HFFc6 (cell line): ENCODE measurements around the gene CCDC7. TPM values are rescaled to one million over a fixed set of nuclear protein-coding genes. Genes with fewer than 3 reads are reported as not detected.
"Not testable (repeated sequence)": the region's sequence is repeated elsewhere in the genome, so short reads cannot be mapped to it uniquely, and the experiment has no call there.

Experiments
- DNase-seq: peaks from one replicate; pipeline ENCODE4 v3.0.0-alpha.2; 2018
- H3K27ac Mint-ChIP-seq: 2 replicates; pipeline ENCODE4 v1.8.0; 2020; ENCODE audit warnings: mild to moderate bottlenecking, mixed read lengths
- H3K27me3 Mint-ChIP-seq: 2 replicates; pipeline ENCODE4 v1.8.0; 2021; ENCODE audit warnings: mild to moderate bottlenecking, moderate library complexity, mixed read lengths; ENCODE audit not compliant: insufficient read depth
- H3K36me3 Mint-ChIP-seq: 2 replicates; pipeline ENCODE4 v1.8.0; 2021; ENCODE audit warnings: low read depth, mixed read lengths
- H3K4me1 Mint-ChIP-seq: 2 replicates; pipeline ENCODE4 v1.8.0; 2020; ENCODE audit warnings: low read depth, mixed read lengths
- H3K4me3 Mint-ChIP-seq: 2 replicates; pipeline ENCODE4 v1.8.0; 2020; ENCODE audit warnings: mild to moderate bottlenecking, moderate library complexity, mixed read lengths
- H3K9me3 Mint-ChIP-seq: 2 replicates; pipeline ENCODE4 v1.8.0; 2020; ENCODE audit warnings: mild to moderate bottlenecking, mixed read lengths
- total RNA-seq, 6 experiments: library from RNA; stranded (reverse); fragmentation: NEBNext Ultra II Directional; extraction: Animal tissue kit (Norgen Biotek cat#: 25700); gene quantifications; 2 replicates in 1 of 6; 3 replicates in 5 of 6; pipeline ENCODE4 v1.2.3, GENCODE V29; 2021
- TF ChIP-seq, protein P1 (sequence below): fragments of 200-600 bp; sonication (generic); IDR thresholded peaks from 2 replicates; pipeline ENCODE4 v1.5.0; 2021; ENCODE audit warnings: antibody characterized with exemption, mild to moderate bottlenecking

The CCDC7 gene
- total RNA-seq, 6 experiments from 2014 or later = 3.1 to 3.9 (median 3.7) TPM

DNA sequence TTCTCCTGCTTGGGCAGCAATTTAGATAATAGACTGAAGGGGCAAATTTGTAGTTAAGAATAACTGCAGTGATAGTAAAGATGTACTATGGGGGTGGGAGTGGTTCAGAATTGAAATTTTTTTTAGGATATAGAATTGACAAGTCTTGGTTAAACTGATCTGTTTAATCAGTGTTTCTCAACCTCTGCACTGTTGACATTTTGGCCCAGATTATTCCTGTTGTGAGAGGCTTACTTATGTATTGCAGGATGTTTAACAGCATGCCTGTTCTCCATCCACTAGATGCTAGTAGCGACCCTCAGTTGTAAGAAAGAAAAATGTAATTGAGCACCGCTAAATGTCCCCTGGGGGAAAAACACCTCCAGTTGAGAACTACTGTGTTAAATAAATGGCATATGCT, 176.5 kb downstream of the CCDC7 start:
- H3K27ac Mint-ChIP-seq = no peak overlapping the region
- TF ChIP-seq, protein P1, sequence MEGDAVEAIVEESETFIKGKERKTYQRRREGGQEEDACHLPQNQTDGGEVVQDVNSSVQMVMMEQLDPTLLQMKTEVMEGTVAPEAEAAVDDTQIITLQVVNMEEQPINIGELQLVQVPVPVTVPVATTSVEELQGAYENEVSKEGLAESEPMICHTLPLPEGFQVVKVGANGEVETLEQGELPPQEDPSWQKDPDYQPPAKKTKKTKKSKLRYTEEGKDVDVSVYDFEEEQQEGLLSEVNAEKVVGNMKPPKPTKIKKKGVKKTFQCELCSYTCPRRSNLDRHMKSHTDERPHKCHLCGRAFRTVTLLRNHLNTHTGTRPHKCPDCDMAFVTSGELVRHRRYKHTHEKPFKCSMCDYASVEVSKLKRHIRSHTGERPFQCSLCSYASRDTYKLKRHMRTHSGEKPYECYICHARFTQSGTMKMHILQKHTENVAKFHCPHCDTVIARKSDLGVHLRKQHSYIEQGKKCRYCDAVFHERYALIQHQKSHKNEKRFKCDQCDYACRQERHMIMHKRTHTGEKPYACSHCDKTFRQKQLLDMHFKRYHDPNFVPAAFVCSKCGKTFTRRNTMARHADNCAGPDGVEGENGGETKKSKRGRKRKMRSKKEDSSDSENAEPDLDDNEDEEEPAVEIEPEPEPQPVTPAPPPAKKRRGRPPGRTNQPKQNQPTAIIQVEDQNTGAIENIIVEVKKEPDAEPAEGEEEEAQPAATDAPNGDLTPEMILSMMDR = no peak
- DNase-seq = no peak
- no peaks in the 10 kb centered on the region for H3K4me1 Mint-ChIP-seq
- no peaks in the 10 kb centered on the region for H3K27me3 Mint-ChIP-seq
- H3K36me3 Mint-ChIP-seq = peaks cover 19% of the 10 kb centered on the region
- no peak overlapping the region for H3K4me3 Mint-ChIP-seq
- H3K9me3 Mint-ChIP-seq = 0 out of 2 replicates have a peak, but pooled peaks cover 5% of the 10 kb centered on the region

DNA sequence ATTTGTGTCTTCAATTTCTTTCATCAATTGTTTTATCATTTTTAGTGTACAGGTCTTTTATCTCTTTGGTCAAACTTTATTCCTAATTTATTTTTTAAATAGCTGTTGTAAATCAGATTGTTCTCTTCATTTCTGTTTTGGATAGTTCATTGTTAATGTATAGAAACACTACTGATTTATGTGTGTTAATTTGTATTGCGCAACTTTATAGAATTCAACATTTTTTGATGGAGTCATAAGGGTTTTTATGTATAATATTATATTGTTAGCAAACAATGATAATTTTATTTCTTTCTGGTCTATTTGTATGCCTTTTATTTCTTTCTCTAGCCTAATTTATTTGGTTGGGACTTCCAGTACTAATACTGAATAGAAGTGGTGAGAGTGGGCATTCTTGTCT, 181.2 kb downstream of the CCDC7 start:
- no peak for DNase-seq
- 0 out of 2 replicates have a peak, but pooled peaks cover 5% of the 10 kb centered on the region for H3K9me3 Mint-ChIP-seq
- TF ChIP-seq, protein P1 = no peak
- H3K27me3 Mint-ChIP-seq = no peaks in the 10 kb centered on the region
- H3K4me1 Mint-ChIP-seq = no peaks in the 10 kb centered on the region
- H3K36me3 Mint-ChIP-seq = peaks cover 19% of the 10 kb centered on the region
- no peak overlapping the region for H3K4me3 Mint-ChIP-seq
- H3K27ac Mint-ChIP-seq = no peak overlapping the region

DNA sequence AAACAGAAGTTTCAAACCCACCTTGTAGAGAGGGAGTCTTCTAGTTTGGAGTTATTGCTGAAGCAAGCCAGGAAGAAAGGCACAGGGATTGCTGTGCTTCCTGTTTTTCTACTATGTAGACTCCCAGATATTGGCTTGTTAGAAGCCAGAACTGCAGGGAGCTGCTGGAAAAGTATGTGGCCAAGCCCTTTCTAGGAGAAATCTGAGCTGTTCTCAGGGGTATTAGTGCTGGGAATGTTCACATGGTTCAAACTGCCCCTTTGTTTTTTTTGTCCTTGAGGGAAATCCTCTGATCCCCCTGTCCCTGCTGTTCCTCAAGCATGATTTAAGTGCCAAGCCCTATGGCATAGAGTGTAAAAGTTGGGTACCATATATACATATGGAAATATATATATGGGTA, 184.0 kb downstream of the CCDC7 start:
- TF ChIP-seq, protein P1 = no peak
- Mint-ChIP-seq H3K27me3 (no peaks in the 10 kb centered on the region), H3K9me3 (0 out of 2 replicates have a peak, but pooled peaks cover 5% of the 10 kb centered on the region), H3K4me3 (no peak overlapping the region), H3K27ac (no peak overlapping the region), H3K4me1 (no peaks in the 10 kb centered on the region), H3K36me3 (peaks cover 14% of the 10 kb centered on the region)
- no peak for DNase-seq

DNA sequence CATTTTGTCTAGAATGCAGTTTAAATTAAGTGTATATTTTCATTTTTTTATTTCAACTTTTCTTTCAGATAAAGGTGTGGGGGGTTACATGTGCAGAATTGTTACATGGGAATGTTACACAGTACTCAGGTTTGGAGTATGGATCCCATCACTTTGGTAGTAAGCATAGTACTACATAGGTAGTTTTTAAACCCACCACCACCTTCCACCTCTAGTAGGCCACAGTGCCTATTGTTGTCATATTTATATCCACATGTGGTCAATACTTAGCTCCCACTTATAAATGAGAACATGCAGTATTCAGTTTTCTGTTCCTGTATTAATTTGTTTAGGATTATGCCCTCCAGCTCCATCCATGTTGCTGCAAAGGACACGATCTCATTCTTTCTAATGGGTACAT, 200.6 kb downstream of the CCDC7 start:
- H3K4me1 Mint-ChIP-seq = peaks cover 5% of the 10 kb centered on the region
- H3K36me3 Mint-ChIP-seq = peaks cover 12% of the 10 kb centered on the region
- no peak overlapping the region for H3K4me3 Mint-ChIP-seq
- peaks cover 9% of the 10 kb centered on the region for H3K9me3 Mint-ChIP-seq
- TF ChIP-seq, protein P1 = no peak
- peaks cover 7% of the 10 kb centered on the region for H3K27me3 Mint-ChIP-seq
- no peak overlapping the region for H3K27ac Mint-ChIP-seq
- no peak for DNase-seq

DNA sequence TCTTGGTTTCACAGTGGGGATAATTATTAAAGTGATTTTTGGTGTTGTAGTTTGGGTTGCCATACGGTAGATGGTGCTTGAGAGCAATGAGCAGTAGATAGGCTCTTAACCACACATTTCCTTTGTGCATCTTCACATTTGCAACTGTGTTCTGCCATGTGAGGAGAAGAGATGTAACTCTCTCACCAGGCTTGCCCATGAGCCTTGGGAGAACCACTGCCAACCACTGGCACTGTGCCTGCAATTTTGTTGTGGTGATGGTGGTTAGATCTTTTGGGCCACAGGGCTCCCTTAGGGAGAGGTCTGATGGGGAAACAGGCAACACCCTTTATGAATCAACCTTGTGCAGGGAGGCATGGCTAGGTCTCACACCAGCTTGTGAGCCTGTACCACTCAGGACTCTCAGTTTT, 204.3 kb downstream of the CCDC7 start:
- Mint-ChIP-seq H3K27ac (no peak overlapping the region), H3K9me3 (peaks cover 9% of the 10 kb centered on the region), H3K4me3 (no peak overlapping the region), H3K4me1 (peaks cover 7% of the 10 kb centered on the region), H3K36me3 (peaks cover 26% of the 10 kb centered on the region), H3K27me3 (peaks cover 6% of the 10 kb centered on the region)
- DNase-seq = no peak
- TF ChIP-seq, protein P1 = no peak

DNA sequence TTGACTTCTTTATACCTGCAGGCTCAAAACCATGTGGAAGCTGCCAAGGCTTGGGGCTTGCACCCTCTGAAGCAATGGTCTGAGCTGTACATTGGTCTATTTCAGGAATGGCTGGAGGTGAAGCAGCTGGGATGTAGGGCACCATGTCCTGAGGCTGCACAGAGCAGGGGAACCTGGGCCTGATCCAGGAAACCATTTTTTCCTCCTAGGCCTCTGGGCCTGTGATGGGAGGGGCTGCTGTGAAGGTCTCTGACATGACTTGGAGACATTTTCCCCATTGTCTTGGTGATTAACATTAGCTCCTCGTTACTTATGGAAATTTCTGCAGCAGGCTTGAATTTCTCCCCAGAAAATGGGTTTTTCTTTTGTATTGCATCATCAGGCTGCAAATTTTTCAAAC, 211.5 kb downstream of the CCDC7 start:
- H3K36me3 Mint-ChIP-seq = peaks cover 37% of the 10 kb centered on the region
- not testable (repeated sequence) for H3K4me3 Mint-ChIP-seq, H3K4me1 Mint-ChIP-seq, DNase-seq, H3K27me3 Mint-ChIP-seq, H3K27ac Mint-ChIP-seq
- H3K9me3 Mint-ChIP-seq = peaks cover 26% of the 10 kb centered on the region
